GM21529 (cell line): Measurements from ENCODE around the gene RAD51B.

Experiments used
- ATAC-seq: cut with Tn5 transposase; IDR thresholded peaks from one replicate; pipeline ENCODE4 v1.9.1; 2021; ENCODE audit not compliant: unreplicated experiment

Gene RAD51B

DNA sequence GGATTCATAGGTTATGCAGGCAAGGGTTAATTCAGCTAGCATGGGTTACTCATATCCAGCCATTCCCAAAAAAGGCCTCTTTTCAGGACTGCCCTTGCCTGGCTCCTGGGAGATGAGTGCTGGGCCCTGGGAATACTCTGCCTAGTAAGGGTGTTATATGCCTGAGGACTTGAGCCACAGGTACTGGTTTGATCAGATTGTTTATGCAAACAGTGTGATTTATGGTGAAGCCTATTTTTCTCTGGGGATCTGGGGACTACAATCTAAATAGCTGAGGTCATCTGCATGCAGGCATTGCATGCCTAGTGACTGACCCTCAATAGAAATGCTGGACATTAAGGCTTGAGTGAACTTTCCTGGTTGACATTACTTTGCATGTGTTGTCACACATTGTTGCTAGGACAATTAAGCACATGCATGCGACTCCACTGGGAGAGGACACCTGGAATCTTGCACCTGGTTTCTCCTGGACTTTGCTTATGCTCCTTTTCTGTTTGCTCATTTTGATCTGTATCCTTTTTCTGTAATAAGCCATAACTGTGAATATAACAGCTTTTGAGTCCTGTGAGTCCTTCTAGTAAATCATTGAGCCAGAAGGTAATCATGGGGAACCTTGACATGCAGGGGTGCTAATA is 73.0 kb downstream of the RAD51B start:
- ATAC-seq: no peak

DNA sequence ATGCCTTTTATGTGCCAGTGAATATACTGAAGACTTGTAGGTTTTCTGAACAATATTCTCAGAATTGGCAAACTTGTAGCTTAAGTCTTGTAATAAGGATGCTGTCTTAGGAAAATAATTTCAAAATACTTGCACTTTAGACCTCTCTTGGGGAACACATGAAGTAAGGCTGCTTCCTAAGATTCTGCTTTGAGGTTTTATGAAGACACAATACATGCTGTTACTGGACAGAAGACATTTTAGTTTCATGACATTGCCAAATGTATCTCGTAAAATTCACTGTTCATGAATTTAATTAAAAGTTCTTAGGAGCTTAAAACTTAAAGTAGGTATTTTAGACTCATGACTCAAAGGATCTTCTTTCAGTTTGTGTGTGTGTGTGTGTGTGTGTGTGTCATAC is 80.7 kb downstream of the RAD51B start:
- ATAC-seq: no peak

DNA sequence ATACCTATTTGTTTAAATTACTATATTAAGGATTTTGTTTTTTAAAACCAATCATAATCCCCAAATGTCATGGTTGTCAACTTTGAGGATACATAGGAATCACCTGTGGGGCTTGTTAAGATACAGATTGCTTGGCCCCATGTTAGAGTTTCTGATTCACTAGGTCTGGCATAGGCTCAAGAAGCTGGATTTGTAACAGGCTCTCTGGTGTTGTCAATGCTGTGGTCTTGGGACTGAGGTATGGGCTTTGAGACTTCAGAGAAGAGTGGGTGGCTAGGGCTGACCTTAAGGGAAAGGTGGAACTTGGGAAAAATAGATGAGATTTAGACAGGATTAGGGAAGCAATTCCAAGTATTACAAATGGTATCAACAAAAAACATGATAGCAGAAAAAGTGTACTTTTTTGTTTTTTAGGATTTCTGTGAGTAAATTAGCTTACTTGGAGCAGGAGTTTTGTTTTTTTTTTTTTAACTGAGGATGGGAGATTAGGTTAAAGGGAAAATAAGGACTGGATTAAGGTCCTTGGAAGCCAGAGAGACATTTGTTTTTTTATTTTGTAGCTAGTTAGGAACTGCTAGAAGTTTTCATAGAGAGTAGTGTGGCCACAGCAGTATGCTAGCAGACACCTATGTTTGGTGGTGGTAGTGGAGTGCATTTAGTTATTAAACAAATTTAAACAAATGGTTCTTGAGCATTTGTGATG is 88.6 kb downstream of the RAD51B start:
- ATAC-seq: no peak

DNA sequence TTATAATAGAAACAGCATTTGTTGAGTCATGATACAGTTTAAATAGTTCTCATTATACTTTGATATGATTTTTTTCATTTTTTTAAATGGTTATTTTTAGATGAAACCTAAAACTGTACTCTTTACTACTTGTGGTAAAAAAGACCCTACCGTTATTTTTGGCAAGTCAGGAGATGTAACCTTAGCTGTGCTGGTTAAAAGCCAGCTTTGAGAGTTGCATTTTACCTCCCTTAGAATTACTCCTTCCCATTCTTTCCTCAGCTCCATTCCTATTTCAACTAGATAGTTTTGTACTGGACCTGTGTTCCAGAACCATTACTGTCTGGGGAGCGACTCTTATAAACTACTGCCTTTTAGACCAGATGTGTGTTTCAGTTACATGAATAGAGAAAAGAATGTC is 92.0 kb downstream of the RAD51B start:
- no peak for ATAC-seq

GRCh38 chr14:67916430-67916829 is 96.9 kb downstream of the RAD51B start:
- ATAC-seq: no peak

GRCh38 chr14:67917006-67917405 is 97.4 kb downstream of the RAD51B start:
- ATAC-seq: no peak

GRCh38 chr14:67918838-67919237 is 99.3 kb downstream of the RAD51B start:
- ATAC-seq: no peak

GRCh38 chr14:67919259-67920032 is 99.9 kb downstream of the RAD51B start:
- ATAC-seq: no peak

DNA sequence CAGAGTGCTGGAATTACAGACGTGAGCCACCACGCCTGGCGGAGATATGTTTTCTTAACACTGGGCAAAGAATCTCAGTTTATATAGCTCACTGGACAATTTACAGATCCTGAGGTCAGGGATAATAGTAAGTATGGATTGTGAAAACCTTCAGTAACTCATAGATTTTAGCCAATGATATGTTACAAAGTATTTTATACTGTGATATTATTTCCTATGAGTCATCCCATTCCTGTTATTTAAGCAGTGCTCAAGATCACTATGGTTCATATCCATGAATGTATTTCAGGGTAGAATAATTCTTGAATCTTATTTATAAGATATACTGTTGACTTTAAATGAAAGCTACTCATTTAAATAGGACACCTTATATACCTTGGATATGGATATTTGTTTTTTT is 107.2 kb downstream of the RAD51B start:
- ATAC-seq: no peak

GRCh38 chr14:67927244-67927643 is 107.7 kb downstream of the RAD51B start:
- ATAC-seq: no peak

DNA sequence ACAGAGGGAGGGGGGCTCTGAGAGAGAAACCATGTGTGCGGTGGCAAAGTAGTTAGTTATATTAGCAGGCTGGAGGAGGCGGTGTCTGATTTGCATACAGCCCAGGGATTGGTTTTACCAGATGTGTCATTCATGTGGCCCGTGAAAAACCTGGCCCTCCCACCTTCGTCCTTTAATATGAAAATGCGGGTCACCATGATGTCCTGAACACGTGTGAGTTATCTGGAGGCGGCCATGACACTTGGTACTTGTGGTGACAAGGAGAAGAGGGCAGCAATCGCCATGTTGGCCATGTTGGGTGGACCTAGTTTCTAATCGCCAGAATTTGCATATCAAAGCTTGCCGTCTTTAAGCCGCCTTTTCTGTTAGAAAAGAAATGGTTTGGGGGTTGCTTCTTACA is 108.8 kb downstream of the RAD51B start:
- ATAC-seq: no peak

DNA sequence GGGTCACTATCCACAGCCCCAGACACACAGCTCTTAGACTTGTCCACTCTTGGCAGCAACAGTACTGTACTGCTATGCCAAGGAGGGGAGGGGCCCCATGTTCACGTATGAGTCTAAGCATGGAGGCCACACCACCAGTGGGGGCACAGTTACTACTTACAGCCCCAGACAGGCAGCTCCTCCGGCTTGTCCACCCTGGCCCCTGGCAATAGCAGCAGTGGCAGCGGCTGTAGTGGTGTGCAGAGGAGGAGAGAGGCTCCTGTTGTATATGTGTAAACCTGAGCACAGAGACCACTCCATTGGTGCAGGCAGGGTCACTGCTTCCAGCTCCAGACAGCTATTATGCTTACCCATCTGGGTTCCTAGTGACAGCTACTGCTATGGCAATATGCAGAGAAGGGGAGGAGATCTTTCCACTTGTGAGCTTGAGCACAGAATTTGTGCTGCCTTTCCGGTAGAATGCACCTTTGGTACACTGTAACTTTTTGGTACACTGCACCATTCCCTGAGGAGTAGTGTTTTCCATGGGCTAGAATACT is 113.2 kb downstream of the RAD51B start:
- ATAC-seq: no peak

DNA sequence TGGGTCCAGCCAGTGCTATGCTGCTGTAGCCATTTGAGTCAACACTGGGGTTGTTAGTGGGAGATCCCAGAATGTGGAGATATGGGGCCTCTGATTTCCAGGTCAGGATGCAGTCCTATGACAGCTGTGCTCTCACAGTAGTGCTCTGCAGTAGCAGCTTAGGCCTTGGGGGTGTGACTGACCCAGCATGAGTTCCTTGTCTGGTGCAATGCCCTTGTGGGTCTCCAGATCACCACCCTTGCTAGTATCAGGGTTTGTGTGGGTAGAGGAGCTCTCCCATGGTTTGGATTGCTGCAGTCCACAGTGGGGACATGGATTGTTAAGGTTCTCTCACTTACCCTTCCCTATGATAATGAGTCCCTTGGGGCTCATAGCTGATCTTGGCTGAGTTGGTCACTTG is 113.7 kb downstream of the RAD51B start:
- ATAC-seq: no peak

DNA sequence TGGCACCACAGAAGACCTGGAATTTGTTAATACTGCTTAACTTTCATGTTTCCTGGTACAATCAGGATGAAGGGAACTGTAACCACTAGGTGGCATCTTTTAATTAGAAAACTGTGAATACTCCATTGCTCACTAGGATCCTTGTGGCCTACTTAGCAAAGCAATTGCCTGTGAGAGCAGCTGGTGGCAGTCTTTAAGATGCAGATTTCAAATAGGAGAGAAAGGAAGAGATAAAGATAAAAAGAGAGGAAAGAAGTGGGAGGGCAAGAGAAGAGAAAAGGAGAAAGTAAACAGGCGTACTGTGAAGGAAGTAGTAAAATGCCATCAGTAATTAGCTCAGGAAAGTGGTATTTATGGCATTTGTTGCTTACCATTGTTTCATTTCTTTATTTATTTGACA is 114.5 kb downstream of the RAD51B start:
- no peak for ATAC-seq

GRCh38 chr14:67934862-67935261 is 115.3 kb downstream of the RAD51B start:
- no peak for ATAC-seq

- no peak for ATAC-seq
Measured at GRCh38 chr14:67935371-67935770, 115.8 kb downstream of the RAD51B start.

DNA sequence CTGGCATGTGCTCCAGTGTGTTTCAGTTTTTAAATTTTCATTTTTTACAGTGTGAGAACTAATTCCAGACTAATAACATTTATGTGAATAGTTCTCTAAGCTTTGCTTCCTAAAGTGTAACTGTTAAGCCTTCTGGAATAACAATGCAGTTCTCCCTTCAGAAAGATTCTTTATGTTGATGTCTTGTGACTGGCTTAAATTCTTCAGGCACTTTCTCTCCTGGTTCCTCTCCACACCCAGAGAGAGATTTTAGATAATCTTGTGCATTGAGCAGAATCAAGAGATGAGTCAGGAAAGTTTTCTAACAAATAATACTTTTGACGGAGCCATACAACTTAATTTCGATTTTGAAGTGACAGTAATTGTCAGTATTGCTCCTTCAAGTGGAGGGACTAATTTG is 118.5 kb downstream of the RAD51B start:
- no peak for ATAC-seq

- ATAC-seq: no peak
Measured at GRCh38 chr14:67940486-67941455, 121.2 kb downstream of the RAD51B start.

- ATAC-seq: no peak
Measured at GRCh38 chr14:67941456-67942018, 122.0 kb downstream of the RAD51B start.

GRCh38 chr14:67942080-67942710 is 122.6 kb downstream of the RAD51B start:
- no peak for ATAC-seq
